Endodermal cell (in vitro differentiated cells): ENCODE measurements around the gene YPEL1. TPM values are rescaled to one million over a fixed set of nuclear protein-coding genes. Genes with fewer than 3 reads are reported as not detected.

ENCODE experiments used
- DNase-seq: peaks from one replicate; pipeline ENCODE4 v3.0.0-alpha.2; 2017
- H3K27ac ChIP-seq: 2 replicates; pipeline ENCODE4 v1.5.1; 2013; ENCODE audit warnings: mild to moderate bottlenecking, low read depth, low read length, moderate library complexity
- H3K27me3 ChIP-seq: 2 replicates; pipeline ENCODE4 v1.6.1; 2013; ENCODE audit warnings: mild to moderate bottlenecking, low read length, moderate library complexity; ENCODE audit not compliant: insufficient read depth, control insufficient read depth, poor library complexity, severe bottlenecking
- H3K36me3 ChIP-seq: 2 replicates; pipeline ENCODE4 v1.7.0; 2013; ENCODE audit warnings: mild to moderate bottlenecking, low read length, moderate library complexity; ENCODE audit not compliant: control insufficient read depth, insufficient read depth
- H3K4me1 ChIP-seq: one replicate; pipeline ENCODE4 v1.7.0; 2013; ENCODE audit warnings: low read length; ENCODE audit not compliant: control insufficient read depth, insufficient read depth
- H3K4me3 ChIP-seq: 2 replicates; pipeline ENCODE4 v1.5.1; 2013; ENCODE audit warnings: mild to moderate bottlenecking, low read length, moderate library complexity
- H3K9ac ChIP-seq: 2 replicates; pipeline ENCODE4 v1.6.1; 2013; ENCODE audit warnings: mild to moderate bottlenecking, low read length, moderate library complexity; ENCODE audit not compliant: poor library complexity, severe bottlenecking; ENCODE audit errors: extremely low read depth
- H3K9me3 ChIP-seq: 2 replicates; pipeline ENCODE4 v1.6.1; 2013; ENCODE audit warnings: mild to moderate bottlenecking, low read length, moderate library complexity; ENCODE audit not compliant: control insufficient read depth
- H3K27ac Mint-ChIP-seq: 2 replicates; pipeline ENCODE4 v1.8.0; 2020; ENCODE audit warnings: mixed read lengths
- H3K27me3 Mint-ChIP-seq: 2 replicates; pipeline ENCODE4 v1.8.0; 2021; ENCODE audit warnings: mild to moderate bottlenecking, mixed read lengths; ENCODE audit not compliant: insufficient read depth
- H3K36me3 Mint-ChIP-seq: 2 replicates; pipeline ENCODE4 v1.8.0; 2020; ENCODE audit warnings: low read depth, mixed read lengths
- H3K4me1 Mint-ChIP-seq: 2 replicates; pipeline ENCODE4 v1.8.0; 2020; ENCODE audit warnings: mixed read lengths
- H3K4me3 Mint-ChIP-seq: 2 replicates; pipeline ENCODE4 v1.8.0; 2020; ENCODE audit warnings: mild to moderate bottlenecking, moderate library complexity, mixed read lengths
- H3K9me3 Mint-ChIP-seq: 2 replicates; pipeline ENCODE4 v1.8.0; 2020; ENCODE audit warnings: mild to moderate bottlenecking, mixed read lengths
- CTCF ChIP-seq: fragments of 200-600 bp; sonication (generic); conservative IDR thresholded peaks from 2 replicates; pipeline ENCODE4 v1.5.0; 2021; ENCODE audit warnings: antibody characterized with exemption, mild to moderate bottlenecking
- WGBS, 2 experiments: methylation state at CpG; one replicate each; pipeline versions ENCODE4 v1.1.5 to v1.1.7; 2013; ENCODE audit warnings: missing lambda C conversion rate in 2 of 2, mixed read lengths in 1 of 2; ENCODE audit not compliant: insufficient coverage in 1 of 2, insufficient read length in 1 of 2; 5-methylcytosine and 5-hydroxymethylcytosine counted together
- total RNA-seq, 2 donors: library from RNA; stranded (reverse); fragmentation: NEBNext Ultra II Directional in 1 of 2; extraction: Animal tissue kit (Norgen Biotek cat#: 25700) in 1 of 2; gene quantifications; 2 replicates in 1 of 2; 3 replicates in 1 of 2; pipeline ENCODE4 v1.2.1, GENCODE V29; 2021

YPEL1 gene
- total RNA-seq, 2 donors from 2014 or later: 13.4 to 23.4 TPM

GRCh38 chr22:21657020-21657359 is 78.6 kb downstream of the YPEL1 start:
- Mint-ChIP-seq H3K4me1 (peaks cover 6% of the 10 kb centered on the region), H3K27ac (peak overlapping the region; percentile 39), H3K36me3 (peaks cover 3% of the 10 kb centered on the region), H3K4me3 (peak overlapping the region; percentile 65), H3K9me3 (no peaks in the 10 kb centered on the region), H3K27me3 (peaks cover 20% of the 10 kb centered on the region)
- H3K9ac ChIP-seq: no peak overlapping the region
- TF ChIP-seq CTCF: no peak
- peaks cover 15% of the 10 kb centered on the region for H3K36me3 ChIP-seq
- H3K27me3 ChIP-seq: peaks cover 10% of the 10 kb centered on the region
- DNase-seq: no peak
- 52 to 59% methylated on average over 12 to 17 of the region's 17 CpGs for WGBS, 2 experiments
- H3K9me3 ChIP-seq: no peaks in the 10 kb centered on the region
- peak overlapping the region; percentile 74 for H3K27ac ChIP-seq
- H3K4me3 ChIP-seq: peak overlapping the region; percentile 76
- peaks cover 9% of the 10 kb centered on the region for H3K4me1 ChIP-seq

- Histone ChIP-seq H3K4me1 (peaks cover 13% of the 10 kb centered on the region), H3K27ac (peak overlapping the region; percentile 86), H3K27me3 (no peaks in the 10 kb centered on the region), H3K36me3 (peaks cover 26% of the 10 kb centered on the region), H3K9ac (peak overlapping the region; percentile 47), H3K9me3 (no peaks in the 10 kb centered on the region), H3K4me3 (peak overlapping the region; percentile 90)
- Mint-ChIP-seq H3K36me3 (peaks cover 10% of the 10 kb centered on the region), H3K9me3 (no peaks in the 10 kb centered on the region), H3K27ac (no peak overlapping the region), H3K27me3 (peaks cover 1% of the 10 kb centered on the region), H3K4me1 (peaks cover 27% of the 10 kb centered on the region), H3K4me3 (peak overlapping the region; percentile 77)
- DNase-seq: no peak
- TF ChIP-seq CTCF: no peak
- WGBS, 2 experiments: 7 to 9% methylated on average over 22 to 40 of the region's 40 CpGs
Observed at GRCh38 chr22:21652547-21653545, 82.7 kb downstream of the YPEL1 start.

- Mint-ChIP-seq H3K4me1 (peaks cover 27% of the 10 kb centered on the region), H3K27me3 (peaks cover under 1% of the 10 kb centered on the region), H3K9me3 (no peaks in the 10 kb centered on the region), H3K4me3 (peak overlapping the region; percentile 77), H3K36me3 (peaks cover 12% of the 10 kb centered on the region), H3K27ac (peak overlapping the region; percentile 94)
- peak overlapping the region; percentile 49 for H3K9ac ChIP-seq
- WGBS, 2 experiments: 0% methylated on average over 16 to 44 of the region's 44 CpGs
- no peaks in the 10 kb centered on the region for H3K27me3 ChIP-seq
- H3K27ac ChIP-seq: peak overlapping the region; percentile 97
- TF ChIP-seq CTCF: no peak
- peaks cover 13% of the 10 kb centered on the region for H3K4me1 ChIP-seq
- H3K4me3 ChIP-seq: peak overlapping the region; percentile 90
- peak; percentile 97 for DNase-seq
- H3K36me3 ChIP-seq: peaks cover 30% of the 10 kb centered on the region
- no peaks in the 10 kb centered on the region for H3K9me3 ChIP-seq
Observed at GRCh38 chr22:21652010-21652546, 83.5 kb downstream of the YPEL1 start.
